ENCODE measurements around the gene LDB3.
A peak's percentile ranks its signal among the peaks of the same experiment; 100 is the strongest.
"Not testable (repeated sequence)": the region's sequence is repeated elsewhere in the genome, so short reads cannot be mapped to it uniquely, and the experiment has no call there.

The LDB3 gene

GRCh38 chr10:86636311-86636710, 32.0 kb upstream of the LDB3 start:
- no peak for TF ChIP-seq CTCF (conservative IDR thresholded peaks at IDR 0.05; ENCODE audit: control insufficient read depth, insufficient read depth, low read depth, low read length)
- H3K4me3 ChIP-seq (ENCODE audit: control insufficient read depth, low read depth, low read length) = no peak overlapping the region
- DNase-seq (ENCODE audit: low read depth) = no peak

- H3K4me3 ChIP-seq (ENCODE audit: control insufficient read depth, low read depth, low read length) = no peak overlapping the region
- no peak for DNase-seq (ENCODE audit: low read depth)
- TF ChIP-seq CTCF (conservative IDR thresholded peaks at IDR 0.05; ENCODE audit: control insufficient read depth, insufficient read depth, low read depth, low read length) = no peak
These were observed 26.3 kb upstream of the LDB3 start for GRCh38 chr10:86642021-86642420.

DNA sequence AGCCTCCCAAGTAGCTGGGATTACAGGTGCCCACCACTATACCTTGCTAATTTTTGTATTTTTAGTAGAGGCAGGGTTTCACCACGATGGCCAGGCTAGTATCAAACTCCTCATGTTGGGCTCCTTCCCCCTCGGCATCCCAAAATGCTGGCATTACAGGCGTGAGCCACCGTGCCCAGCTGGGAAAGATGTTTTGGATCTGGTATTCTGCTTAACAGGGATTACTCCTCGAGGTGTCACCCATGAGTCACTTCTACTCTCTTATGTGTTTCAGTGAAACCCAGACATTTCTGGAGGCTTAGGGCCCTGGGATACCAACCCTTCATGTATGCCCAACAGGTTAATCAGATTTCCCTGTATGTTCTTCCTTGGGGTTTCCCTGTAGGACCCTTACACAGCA, 25.8 kb upstream of the LDB3 start:
- DNase-seq (ENCODE audit: low read depth) = peak; percentile 53
- no peak for TF ChIP-seq CTCF (conservative IDR thresholded peaks at IDR 0.05; ENCODE audit: control insufficient read depth, insufficient read depth, low read depth, low read length)
- no peak overlapping the region for H3K4me3 ChIP-seq (ENCODE audit: control insufficient read depth, low read depth, low read length)

- TF ChIP-seq CTCF (conservative IDR thresholded peaks at IDR 0.05; ENCODE audit: control insufficient read depth, insufficient read depth, low read depth, low read length) = no peak
- H3K4me3 ChIP-seq (ENCODE audit: control insufficient read depth, low read depth, low read length) = no peak overlapping the region
- DNase-seq (ENCODE audit: low read depth) = peak; percentile 57
These were observed 24.0 kb upstream of the LDB3 start for GRCh38 chr10:86644152-86644793.

GRCh38 chr10:86644794-86645445, 23.4 kb upstream of the LDB3 start:
- H3K4me3 ChIP-seq (ENCODE audit: control insufficient read depth, low read depth, low read length) = no peak overlapping the region
- no peak for TF ChIP-seq CTCF (conservative IDR thresholded peaks at IDR 0.05; ENCODE audit: control insufficient read depth, insufficient read depth, low read depth, low read length)
- no peak for DNase-seq (ENCODE audit: low read depth)

DNA sequence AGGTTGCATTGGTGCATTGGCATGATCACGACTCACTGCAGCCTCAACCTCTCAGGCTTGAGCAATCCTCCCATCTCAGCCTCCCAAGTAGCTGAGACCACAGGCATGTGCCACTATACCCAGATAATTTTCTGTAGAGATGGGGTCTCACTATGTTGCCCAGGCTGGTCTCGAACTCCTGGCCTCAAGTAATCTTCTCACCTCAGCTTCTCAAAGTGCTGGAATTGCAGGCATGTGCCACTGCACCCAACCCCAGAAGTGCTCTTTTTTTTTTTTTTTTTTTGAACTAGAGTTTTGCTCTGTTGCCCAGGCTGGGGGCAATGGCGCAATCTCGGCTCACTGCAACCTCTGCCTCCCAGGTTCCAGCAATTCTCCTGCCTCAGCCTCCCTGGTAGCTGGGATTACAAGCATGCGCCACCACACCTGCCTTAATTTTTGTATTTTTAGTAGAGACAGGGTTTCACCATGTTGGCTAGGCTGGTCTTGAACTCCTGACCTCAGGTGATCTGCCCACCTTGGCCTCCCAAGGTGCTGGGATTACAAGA, 22.6 kb upstream of the LDB3 start:
- not testable (repeated sequence) for DNase-seq (ENCODE audit: low read depth); H3K4me3 ChIP-seq (ENCODE audit: control insufficient read depth, low read depth, low read length)

DNA sequence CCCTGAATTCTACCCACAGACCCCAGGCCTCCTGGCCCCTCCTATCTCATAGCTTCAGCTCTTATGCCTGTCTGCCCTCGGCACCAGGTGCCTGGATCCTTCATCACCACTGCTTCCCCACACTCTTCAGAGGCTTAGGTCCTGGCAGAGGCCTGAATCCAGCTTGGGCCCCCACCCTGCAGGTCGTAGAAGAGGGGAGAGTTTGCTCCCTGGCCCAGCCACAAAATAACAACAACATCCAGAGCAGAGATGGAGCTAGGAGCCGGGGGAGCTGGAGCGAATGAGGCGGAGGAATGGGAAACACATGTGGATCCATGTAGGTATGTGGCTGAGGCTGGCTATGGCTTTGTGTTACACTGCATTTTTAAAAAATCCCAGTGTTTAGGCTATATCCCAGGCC, 21.8 kb upstream of the LDB3 start:
- H3K4me3 ChIP-seq (ENCODE audit: control insufficient read depth, low read depth, low read length) = no peak overlapping the region
- TF ChIP-seq CTCF (conservative IDR thresholded peaks at IDR 0.05; ENCODE audit: control insufficient read depth, insufficient read depth, low read depth, low read length) = no peak
- no peak for DNase-seq (ENCODE audit: low read depth)

Measured in fibroblast of mammary gland (primary cell).